Transverse colon (tissue), 4 donors: ENCODE data around the gene GDF2.

Experiments
- EP300 ChIP-seq: sonication (generic); formaldehyde crosslinking; IDR thresholded peaks from one replicate; pipeline ENCODE4 v1.6.1; 2017; ENCODE audit warnings: antibody characterized with exemption, low read depth
- POLR2A ChIP-seq: fragments of 450-650 bp; IDR thresholded peaks from one replicate; pipeline ENCODE4 v1.6.1; 2016; ENCODE audit warnings: antibody characterized with exemption, mild to moderate bottlenecking, moderate library complexity
- POLR2AphosphoS5 ChIP-seq, 3 donors: sonication (generic); formaldehyde crosslinking; IDR thresholded peaks; one replicate each; pipeline ENCODE4 v1.6.1; 2016; ENCODE audit warnings: antibody characterized with exemption in 3 of 3
- TF ChIP-seq, protein P1 (sequence below), 5 experiments: fragments of 200-600 bp in 3 of 5; fragments of 450-650 bp in 2 of 5; sonication (generic) in 3 of 5; IDR thresholded peaks; 1 replicate in 2 of 5; 2 replicates in 3 of 5; pipeline ENCODE4 v1.5.1; 2016 to 2017; ENCODE audit warnings: antibody characterized with exemption in 5 of 5, inconsistent platforms in 3 of 5, mild to moderate bottlenecking in 2 of 5, moderate library complexity in 1 of 5

DNA sequence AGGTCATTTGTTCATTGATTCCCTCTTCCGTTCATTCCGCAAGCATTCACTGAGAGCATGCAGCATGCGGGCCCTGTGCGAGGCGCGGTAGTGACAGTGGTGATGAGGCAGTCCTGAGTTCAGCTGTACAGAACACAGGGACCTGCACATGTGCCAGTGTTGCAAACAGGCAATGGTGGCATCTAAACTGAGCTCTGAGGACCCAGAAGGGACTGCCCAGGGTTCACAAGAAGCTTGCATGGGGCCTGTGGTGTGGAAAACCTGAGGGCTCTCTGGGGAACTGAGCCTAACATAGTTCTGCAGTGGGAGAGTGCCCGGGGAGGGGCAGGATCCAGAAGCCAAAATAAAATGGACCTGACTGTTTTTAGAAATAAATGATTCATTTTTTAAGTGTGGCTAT is 48.6 kb downstream of the GDF2 start:
- TF ChIP-seq, protein P1, sequence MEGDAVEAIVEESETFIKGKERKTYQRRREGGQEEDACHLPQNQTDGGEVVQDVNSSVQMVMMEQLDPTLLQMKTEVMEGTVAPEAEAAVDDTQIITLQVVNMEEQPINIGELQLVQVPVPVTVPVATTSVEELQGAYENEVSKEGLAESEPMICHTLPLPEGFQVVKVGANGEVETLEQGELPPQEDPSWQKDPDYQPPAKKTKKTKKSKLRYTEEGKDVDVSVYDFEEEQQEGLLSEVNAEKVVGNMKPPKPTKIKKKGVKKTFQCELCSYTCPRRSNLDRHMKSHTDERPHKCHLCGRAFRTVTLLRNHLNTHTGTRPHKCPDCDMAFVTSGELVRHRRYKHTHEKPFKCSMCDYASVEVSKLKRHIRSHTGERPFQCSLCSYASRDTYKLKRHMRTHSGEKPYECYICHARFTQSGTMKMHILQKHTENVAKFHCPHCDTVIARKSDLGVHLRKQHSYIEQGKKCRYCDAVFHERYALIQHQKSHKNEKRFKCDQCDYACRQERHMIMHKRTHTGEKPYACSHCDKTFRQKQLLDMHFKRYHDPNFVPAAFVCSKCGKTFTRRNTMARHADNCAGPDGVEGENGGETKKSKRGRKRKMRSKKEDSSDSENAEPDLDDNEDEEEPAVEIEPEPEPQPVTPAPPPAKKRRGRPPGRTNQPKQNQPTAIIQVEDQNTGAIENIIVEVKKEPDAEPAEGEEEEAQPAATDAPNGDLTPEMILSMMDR (IDR thresholded peaks at IDR 0.05): no peak
- TF ChIP-seq POLR2A: no peak
- no peak for TF ChIP-seq POLR2AphosphoS5 (IDR thresholded peaks at IDR 0.05)
- no peak for TF ChIP-seq EP300
